DND-41 (cell line): ENCODE measurements around the gene LCAT.

ENCODE experiments used
- ATAC-seq: fragments of 200-7000 bp; cut with Tn5 transposase; 3 replicates; pipeline ENCODE4 v1.9.1; 2021; ENCODE audit warnings: low read depth; ENCODE audit not compliant: insufficient read depth
- DNase-seq: peaks from one replicate; pipeline ENCODE4 v3.0.0-alpha.2; 2020
- H2AFZ ChIP-seq: 2 replicates; pipeline ENCODE4 v1.6.0; 2012; ENCODE audit warnings: low read depth, low read length
- H3K27ac ChIP-seq: 2 replicates; pipeline ENCODE4 v1.5.1; 2012; ENCODE audit warnings: low read length, inconsistent platforms
- H3K27me3 ChIP-seq: fragments of 200-600 bp; sonication (generic); 2 replicates; pipeline ENCODE4 v1.6.0; 2012; ENCODE audit warnings: low read length, mild to moderate bottlenecking, inconsistent platforms; ENCODE audit not compliant: insufficient read depth, poor library complexity
- H3K36me3 ChIP-seq: 2 replicates; pipeline ENCODE4 v1.5.1; 2012; ENCODE audit warnings: low read length, inconsistent platforms; ENCODE audit not compliant: insufficient read depth
- H3K4me1 ChIP-seq: 2 replicates; pipeline ENCODE4 v1.5.1; 2012; ENCODE audit warnings: mild to moderate bottlenecking, low read length; ENCODE audit not compliant: insufficient read depth
- H3K4me2 ChIP-seq: 2 replicates; pipeline ENCODE4 v1.6.0; 2012; ENCODE audit warnings: mild to moderate bottlenecking, moderate library complexity, low read length, inconsistent platforms; ENCODE audit not compliant: insufficient read depth
- H3K4me3 ChIP-seq, 2 experiments: fragments of 200-600 bp in 1 of 2; shearing (Covaris generic) in 1 of 2; 2 replicates each; pipeline ENCODE4 v1.5.1; 2012 to 2016; ENCODE audit warnings: inconsistent platforms in 2 of 2, low read length in 2 of 2, mild to moderate bottlenecking in 2 of 2, low read depth in 1 of 2, moderate library complexity in 1 of 2
- H3K79me2 ChIP-seq: 2 replicates; pipeline ENCODE4 v1.6.0; 2012; ENCODE audit warnings: low read length, inconsistent platforms; ENCODE audit not compliant: insufficient read depth
- H3K9ac ChIP-seq: 2 replicates; pipeline ENCODE4 v1.6.0; 2012; ENCODE audit warnings: low read depth, mild to moderate bottlenecking, inconsistent platforms, low read length, moderate library complexity
- H3K9me3 ChIP-seq: 2 replicates; pipeline ENCODE4 v1.5.1; 2012; ENCODE audit warnings: low read length, moderate library complexity, mild to moderate bottlenecking, inconsistent platforms; ENCODE audit not compliant: insufficient read depth, severe bottlenecking
- H4K20me1 ChIP-seq: 2 replicates; pipeline ENCODE4 v1.6.0; 2012; ENCODE audit warnings: low read length; ENCODE audit not compliant: insufficient read depth
- EZH2 ChIP-seq: IDR thresholded peaks from 3 replicates; pipeline ENCODE4 v1.6.1; 2012; ENCODE audit warnings: borderline replicate concordance, low read depth, mild to moderate bottlenecking, moderate library complexity, low read length, inconsistent platforms; ENCODE audit not compliant: severe bottlenecking
- TF ChIP-seq, protein P1 (sequence below): IDR thresholded peaks from 2 replicates; pipeline ENCODE4 v1.5.1; 2012; ENCODE audit warnings: borderline replicate concordance, low read length, moderate library complexity, mild to moderate bottlenecking; ENCODE audit not compliant: poor library complexity, severe bottlenecking; ENCODE audit errors: extremely low read depth

The LCAT gene

DNA sequence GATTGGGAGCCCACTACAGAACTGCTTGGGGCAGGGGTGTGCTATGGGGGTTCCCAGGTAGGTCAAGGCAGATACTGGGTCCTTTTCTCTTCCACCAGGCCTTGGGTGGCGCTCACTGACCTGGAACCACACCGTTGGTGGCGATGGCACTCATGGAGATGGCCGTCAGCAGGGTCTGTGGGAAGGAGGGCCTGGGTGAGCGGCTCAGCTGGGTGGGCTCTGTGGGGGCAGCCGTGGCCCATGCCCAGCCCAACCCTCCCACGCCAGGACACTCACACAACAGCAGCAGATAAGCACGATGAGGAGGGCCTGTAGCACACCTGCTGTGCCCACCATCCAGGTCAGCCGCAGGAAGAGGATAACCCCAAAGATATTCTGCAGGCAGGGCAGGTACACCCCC lies 13.7 kb upstream of the LCAT start:
- Histone ChIP-seq H3K4me3 (no peak overlapping the region), H2AFZ (no peak overlapping the region), H3K9ac (no peak overlapping the region), H3K79me2 (no peaks in the 10 kb centered on the region), H3K36me3 (peaks cover 57% of the 10 kb centered on the region), H3K4me2 (no peak overlapping the region), H4K20me1 (no peaks in the 10 kb centered on the region), H3K4me1 (no peaks in the 10 kb centered on the region), H3K9me3 (no peaks in the 10 kb centered on the region), H3K27ac (no peak overlapping the region), H3K27me3 (no peaks in the 10 kb centered on the region)
- no peak for TF ChIP-seq EZH2
- ATAC-seq (no peak), DNase-seq (no peak)

DNA sequence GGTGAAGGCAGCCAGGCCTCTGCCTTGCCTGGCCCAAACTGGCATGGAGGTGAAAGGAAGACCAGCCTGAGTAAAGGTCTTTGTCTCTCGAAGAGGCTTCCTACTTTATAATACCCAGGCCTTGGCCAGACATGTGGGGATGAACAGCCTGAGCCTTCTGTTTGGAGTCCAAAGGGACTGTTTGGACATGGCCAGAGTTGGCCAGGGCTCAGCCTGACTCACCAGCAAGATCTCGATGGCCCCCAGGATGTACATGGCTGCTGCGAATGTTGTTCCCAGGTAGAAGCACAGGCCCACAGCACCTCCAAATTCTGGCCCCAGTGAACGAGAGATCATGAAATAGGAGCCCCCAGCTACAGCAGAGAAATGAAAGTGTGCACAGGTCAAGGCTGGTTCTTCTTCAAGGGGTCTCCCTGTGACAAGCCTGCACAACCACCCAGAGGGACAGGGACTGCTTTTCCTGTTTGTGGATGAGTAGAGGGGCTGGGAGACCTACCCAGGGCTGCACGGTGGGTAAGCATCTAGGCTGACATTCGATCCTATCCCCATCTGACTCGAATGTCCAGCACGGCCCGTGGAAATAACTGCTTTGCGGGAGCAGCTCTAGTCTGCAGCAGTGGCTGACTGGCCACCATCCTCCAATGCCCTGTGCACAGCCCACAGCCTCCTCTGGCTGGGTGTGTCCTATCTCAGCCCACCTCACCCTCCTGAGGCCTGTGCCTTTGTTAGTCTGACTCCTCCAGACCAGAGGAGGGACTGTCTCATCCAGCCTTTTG lies 10.7 kb upstream of the LCAT start:
- peaks cover 57% of the 10 kb centered on the region for H3K36me3 ChIP-seq
- H4K20me1 ChIP-seq, result no peaks in the 10 kb centered on the region
- H3K4me3 ChIP-seq, result no peak overlapping the region
- no peaks in the 10 kb centered on the region for H3K27me3 ChIP-seq
- TF ChIP-seq, protein P1, sequence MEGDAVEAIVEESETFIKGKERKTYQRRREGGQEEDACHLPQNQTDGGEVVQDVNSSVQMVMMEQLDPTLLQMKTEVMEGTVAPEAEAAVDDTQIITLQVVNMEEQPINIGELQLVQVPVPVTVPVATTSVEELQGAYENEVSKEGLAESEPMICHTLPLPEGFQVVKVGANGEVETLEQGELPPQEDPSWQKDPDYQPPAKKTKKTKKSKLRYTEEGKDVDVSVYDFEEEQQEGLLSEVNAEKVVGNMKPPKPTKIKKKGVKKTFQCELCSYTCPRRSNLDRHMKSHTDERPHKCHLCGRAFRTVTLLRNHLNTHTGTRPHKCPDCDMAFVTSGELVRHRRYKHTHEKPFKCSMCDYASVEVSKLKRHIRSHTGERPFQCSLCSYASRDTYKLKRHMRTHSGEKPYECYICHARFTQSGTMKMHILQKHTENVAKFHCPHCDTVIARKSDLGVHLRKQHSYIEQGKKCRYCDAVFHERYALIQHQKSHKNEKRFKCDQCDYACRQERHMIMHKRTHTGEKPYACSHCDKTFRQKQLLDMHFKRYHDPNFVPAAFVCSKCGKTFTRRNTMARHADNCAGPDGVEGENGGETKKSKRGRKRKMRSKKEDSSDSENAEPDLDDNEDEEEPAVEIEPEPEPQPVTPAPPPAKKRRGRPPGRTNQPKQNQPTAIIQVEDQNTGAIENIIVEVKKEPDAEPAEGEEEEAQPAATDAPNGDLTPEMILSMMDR, result no peak
- no peak for TF ChIP-seq EZH2
- no peak overlapping the region for H3K9ac ChIP-seq
- H2AFZ ChIP-seq, result no peak overlapping the region
- ATAC-seq (no peak), DNase-seq (no peak)
- no peaks in the 10 kb centered on the region for H3K9me3 ChIP-seq
- no peak overlapping the region for H3K27ac ChIP-seq
- no peaks in the 10 kb centered on the region for H3K79me2 ChIP-seq
- H3K4me1 ChIP-seq, result no peaks in the 10 kb centered on the region
- H3K4me2 ChIP-seq, result no peak overlapping the region

DNA sequence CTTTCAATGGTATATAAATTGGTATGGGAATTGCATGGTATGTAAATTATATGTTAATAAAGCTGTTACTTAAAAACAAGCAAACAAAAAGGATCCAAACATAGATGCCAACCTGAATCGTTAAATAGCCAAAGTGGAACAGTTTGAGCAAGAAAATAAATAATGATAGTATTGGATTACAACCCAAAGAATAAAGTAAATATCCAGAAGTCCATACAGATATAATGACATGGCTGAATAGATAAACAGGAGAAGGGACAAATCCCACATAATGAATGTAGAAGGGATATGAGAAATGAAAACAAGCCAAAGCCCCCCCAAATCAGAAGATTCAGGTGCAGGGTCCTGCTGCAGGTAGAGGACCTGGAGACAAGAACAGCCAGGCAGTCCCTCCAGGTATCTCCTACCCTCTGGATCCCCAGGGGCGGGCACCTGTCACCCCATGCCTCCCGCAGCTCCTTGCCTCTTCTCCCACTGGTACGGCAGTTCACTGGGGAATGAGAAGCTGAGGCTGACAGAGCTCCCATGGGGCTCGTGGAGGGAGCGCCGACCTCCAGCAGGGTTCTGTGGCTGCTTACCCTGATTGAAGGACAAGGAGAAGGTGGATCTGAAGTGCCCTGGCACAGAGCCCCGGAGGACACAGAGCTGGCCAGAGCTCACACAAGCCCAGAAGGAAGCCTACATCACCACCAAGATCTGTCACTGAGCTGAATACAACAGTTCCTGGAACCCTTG lies 9.9 kb upstream of the LCAT start:
- no peaks in the 10 kb centered on the region for H4K20me1 ChIP-seq
- no peaks in the 10 kb centered on the region for H3K27me3 ChIP-seq
- H3K79me2 ChIP-seq, result no peaks in the 10 kb centered on the region
- no peaks in the 10 kb centered on the region for H3K4me1 ChIP-seq
- ATAC-seq (no peak), DNase-seq (no peak)
- H3K9ac ChIP-seq, result no peak overlapping the region
- H3K36me3 ChIP-seq, result peaks cover 59% of the 10 kb centered on the region
- no peak overlapping the region for H3K4me2 ChIP-seq
- H3K4me3 ChIP-seq, result no peak overlapping the region
- no peak overlapping the region for H3K27ac ChIP-seq
- H3K9me3 ChIP-seq, result no peaks in the 10 kb centered on the region
- TF ChIP-seq, protein P1, result no peak
- no peak for TF ChIP-seq EZH2
- no peak overlapping the region for H2AFZ ChIP-seq

DNA sequence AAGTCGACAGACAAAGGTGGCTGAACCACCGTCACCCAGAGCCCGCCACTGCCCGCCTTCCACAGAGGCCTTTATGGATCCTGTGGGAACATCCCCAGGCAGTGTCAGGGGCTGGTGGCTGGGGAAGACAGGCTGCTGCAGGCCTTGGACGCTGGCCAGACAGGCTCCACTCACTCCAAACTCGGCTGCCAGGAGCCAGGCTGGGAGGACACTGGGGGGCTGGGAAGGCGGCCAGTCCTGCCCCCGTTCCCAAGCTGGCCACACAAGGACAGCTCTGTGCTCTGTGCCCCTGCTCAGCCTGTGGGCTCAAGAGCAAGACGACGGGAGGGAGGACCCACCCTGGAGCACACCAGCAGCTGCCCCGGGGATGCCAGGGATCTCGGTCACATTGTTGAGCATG lies 7.6 kb upstream of the LCAT start:
- H2AFZ ChIP-seq, result no peak overlapping the region
- TF ChIP-seq, protein P1, result no peak
- TF ChIP-seq EZH2, result no peak
- DNase-seq (no peak), ATAC-seq (no peak)
- no peak overlapping the region for H3K27ac ChIP-seq
- H4K20me1 ChIP-seq, result no peaks in the 10 kb centered on the region
- no peak overlapping the region for H3K9ac ChIP-seq
- no peaks in the 10 kb centered on the region for H3K4me1 ChIP-seq
- no peaks in the 10 kb centered on the region for H3K79me2 ChIP-seq
- H3K9me3 ChIP-seq, result no peaks in the 10 kb centered on the region
- H3K36me3 ChIP-seq, result peaks cover 67% of the 10 kb centered on the region
- no peaks in the 10 kb centered on the region for H3K27me3 ChIP-seq
- H3K4me2 ChIP-seq, result no peak overlapping the region
- H3K4me3 ChIP-seq, result no peak overlapping the region
